SK-MEL-5 (cell line): ENCODE data around the gene MAN1A1. TPM values are rescaled to one million over a fixed set of nuclear protein-coding genes. Genes with fewer than 3 reads are reported as not detected.
"Not testable (repeated sequence)": the region's sequence is repeated elsewhere in the genome, so short reads cannot be mapped to it uniquely, and the experiment has no call there.

Source experiments
- DNase-seq: peaks from one replicate; pipeline ENCODE4 v3.0.0-alpha.2; 2016; ENCODE audit warnings: low read depth, low spot score
- in situ Hi-C: cut with HindIII; loops from 2 replicates; pipeline ENCODE4 v1.10.0; 2016; ENCODE audit warnings: low sequenced_read_pairs, high pct_unique_total_duplicates, low pct_unique_long_range_greater_than_20kb
- total RNA-seq: library from RNA; depleted of rRNA; stranded (reverse); fragments of >200 nt; shearing (Covaris generic); gene quantifications from 2 replicates; pipeline ENCODE4 v1.2.3, GENCODE V29; 2014

Gene MAN1A1
- total RNA-seq, 1 experiment from 2014 or later, result 1.3 TPM

DNA sequence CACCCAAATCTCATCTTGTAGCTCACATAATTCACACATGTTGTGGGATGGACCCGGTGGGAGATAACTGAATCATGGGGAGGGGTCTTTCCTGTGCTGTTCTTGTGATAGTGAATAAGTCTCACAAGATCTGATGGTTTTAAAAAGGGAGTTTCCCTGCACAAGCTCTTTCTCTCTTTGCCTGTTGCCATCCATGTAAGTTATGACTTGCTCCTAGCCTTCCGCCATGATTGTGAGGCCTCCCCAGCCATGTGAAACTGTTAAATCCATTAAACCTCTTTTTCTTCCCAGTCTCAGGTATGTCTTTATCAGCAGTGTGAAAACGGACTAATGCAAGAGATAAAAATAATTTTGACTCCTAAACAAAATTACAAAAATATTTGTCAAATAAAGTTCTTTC, 58.5 kb downstream of the MAN1A1 start:
- DNase-seq, in situ Hi-C loops: not testable (repeated sequence)

DNA sequence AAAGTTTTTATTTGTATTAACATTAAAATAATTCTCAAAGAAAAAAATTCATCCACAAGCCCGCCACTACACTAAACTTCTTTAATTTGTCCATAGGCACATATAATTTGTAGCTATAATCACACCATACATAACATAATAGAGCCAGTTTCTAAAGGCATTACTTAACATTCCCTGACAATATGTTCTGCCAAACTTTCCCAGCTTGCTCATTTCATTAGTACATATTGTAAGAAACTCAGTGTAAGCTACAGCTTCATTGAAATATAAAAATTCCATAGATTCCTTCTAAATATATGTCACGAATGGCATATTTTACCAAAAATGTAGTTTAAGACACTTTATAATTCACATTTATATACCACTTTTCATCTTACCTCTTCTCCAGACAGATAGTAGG, 59.3 kb downstream of the MAN1A1 start:
- DNase-seq, result no peak
- in situ Hi-C loops, result no loop called here

DNA sequence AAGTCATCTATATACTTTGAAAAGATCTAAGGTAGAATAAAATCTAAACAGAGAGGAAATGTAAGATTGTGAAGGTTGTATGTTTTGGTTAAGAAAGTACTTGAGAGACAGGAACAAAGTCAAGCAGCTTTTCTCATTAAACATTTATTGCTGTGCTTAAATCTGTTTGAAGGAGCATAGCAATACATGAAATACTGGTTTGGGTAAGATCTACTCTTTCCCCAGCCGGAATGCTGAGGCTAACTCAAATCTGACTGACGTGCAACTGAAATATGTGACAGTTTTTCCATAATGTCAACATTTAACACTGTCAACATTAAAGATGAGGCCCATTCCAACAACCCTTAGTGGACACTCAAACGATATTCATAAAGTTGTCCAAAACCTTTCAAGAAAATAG, 59.9 kb downstream of the MAN1A1 start:
- DNase-seq, result no peak
- in situ Hi-C loops, result no loop called here

DNA sequence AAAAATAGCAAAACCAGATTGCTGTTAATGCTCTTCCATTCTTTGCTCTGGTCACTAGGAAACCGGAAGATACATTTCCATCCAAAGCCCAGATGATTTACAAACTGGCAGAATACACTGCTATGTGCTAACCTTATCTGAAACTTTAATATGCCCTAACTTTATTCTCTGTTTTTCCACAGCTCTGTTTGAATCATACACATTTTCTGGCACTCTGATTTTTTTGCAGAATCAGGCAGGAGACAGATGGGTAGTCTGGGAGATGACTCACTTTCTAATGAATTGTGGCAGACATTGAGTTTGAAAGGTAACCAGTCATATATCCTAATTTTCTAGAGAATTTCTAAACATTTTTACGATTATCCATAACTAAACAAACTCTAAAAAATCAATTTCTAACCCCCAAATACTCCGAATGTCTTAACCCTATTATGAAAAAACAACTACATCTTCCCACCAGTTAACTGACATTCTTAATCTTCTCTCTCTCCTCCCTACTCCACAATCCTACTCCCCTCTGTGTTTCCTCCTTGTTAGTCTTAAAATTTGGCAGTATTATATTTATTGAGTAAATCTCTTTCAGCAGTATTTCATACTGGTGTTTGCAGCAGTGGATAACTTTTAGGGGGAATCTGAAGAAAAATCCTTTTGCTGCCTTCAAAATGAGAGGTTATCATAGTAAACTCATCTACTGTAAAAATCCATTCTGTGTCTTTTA, 63.5 kb downstream of the MAN1A1 start:
- no peak for DNase-seq
- in situ Hi-C loops, result no loop called here

DNA sequence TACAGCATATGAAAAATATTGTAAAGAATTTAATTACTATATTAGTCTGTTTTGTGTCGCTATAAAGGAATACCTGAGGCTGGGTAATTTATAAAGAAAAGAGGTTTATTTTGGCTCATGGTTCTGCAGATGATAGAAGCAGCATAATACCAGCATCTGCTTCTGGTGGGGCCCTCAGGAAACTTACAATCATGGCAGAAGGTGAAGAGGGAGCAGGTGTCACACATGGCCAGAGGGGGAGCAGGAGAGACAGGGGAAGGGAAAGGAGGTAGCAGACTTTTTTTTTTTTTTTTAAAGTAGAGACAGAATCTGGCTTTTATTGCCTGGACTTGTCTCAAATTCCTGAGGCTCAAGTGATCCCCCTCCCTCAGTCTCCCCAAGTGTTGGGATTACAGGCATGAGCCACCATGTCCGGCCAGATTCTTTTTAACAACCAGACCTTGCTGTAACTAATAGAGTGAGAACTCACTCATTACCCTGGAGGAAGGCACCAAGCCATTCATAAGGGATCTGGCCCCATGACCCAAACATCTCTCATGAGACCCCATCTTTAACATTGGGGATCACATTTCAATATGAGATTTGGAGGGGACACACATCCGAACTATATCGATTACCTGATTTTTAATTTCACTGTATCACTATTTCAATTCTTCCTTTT, 64.6 kb downstream of the MAN1A1 start:
- in situ Hi-C loops, result no loop called here
- DNase-seq, result peak; percentile 40

DNA sequence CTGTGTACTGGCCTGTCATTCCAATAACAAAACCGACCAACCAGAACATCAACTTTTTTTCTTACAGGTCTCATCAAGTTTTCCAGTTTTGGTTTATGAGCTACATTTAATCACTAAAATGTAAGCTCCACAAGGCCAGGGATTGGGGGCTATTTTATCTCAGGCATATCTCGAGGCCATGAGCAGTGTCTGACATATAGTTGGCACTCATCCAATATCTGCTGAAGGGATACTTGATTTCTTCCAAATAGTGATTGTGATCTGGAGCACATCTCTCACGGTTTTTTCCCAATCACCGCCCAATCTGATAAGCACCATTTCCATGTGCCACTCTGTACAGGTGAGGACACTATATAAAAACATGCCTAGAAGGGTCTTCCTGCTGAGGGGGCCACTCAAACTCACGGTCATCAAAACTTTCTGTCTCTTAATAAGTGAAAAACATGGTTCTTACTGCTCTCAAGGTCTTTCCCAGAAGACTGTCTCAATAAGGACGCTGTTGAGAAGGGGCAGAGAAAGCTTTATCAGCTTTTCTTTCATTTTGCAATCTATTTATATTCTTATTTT, 65.5 kb downstream of the MAN1A1 start:
- no peak for DNase-seq
- in situ Hi-C loops, result no loop called here

DNA sequence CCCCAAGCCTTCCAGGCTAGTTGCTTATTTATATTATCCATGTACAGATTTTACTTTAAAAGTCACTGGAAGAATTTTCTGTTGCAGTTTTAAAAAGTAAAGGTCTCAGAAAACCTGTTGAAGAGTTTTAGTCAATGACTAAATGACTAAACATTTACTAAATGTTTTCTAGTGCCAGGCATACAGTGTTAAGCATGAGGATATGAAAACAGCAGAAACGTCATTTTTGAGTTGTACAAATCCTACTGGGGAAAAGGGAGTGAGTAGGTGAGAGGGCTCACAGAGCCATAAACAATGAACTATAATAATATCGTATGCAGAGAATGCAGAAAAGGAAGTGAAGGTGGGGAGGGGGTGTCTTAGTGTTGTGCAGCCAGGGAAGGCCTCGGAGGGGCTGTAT, 66.3 kb downstream of the MAN1A1 start:
- DNase-seq, result no peak
- in situ Hi-C loops, result no loop called here

DNA sequence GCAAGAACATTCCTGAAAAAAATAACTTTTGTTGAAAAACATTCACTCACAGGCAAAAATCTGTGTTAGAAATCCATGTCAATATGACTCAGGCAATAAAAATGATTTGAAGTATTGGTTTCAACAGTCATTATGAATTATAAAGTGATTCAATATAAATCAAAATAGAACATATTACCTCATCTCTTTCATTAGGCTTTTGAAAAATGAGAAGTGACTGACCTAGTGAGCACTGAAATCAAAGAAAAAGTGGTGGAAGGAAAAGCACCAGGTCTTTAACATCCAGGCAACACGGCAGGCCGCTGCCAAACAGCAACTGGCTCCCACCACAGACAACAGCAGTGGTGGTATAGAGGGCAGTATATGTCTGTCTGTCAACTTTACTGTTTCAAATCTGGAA, 68.9 kb downstream of the MAN1A1 start:
- no peak for DNase-seq
- in situ Hi-C loops, result no loop called here

DNA sequence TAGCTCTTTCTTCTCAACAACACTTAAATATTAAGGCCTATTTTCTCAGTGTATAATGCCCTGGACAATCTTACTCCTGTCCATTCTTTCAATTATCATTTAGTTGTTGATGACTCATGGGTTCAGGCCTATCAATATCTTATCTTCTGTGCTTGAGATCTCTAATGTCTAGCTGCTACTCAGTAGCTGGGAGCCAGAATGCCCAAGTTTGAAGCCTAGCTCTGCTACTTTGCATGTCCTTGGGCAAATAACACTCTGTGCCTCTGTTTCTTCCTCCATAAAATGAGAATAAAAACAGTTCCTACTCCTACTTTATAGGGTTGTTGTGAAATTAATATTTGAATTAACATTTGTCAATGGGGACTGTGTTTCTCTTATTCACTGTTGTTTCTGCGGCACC, 69.5 kb downstream of the MAN1A1 start:
- no peak for DNase-seq
- in situ Hi-C loops, result no loop called here

DNA sequence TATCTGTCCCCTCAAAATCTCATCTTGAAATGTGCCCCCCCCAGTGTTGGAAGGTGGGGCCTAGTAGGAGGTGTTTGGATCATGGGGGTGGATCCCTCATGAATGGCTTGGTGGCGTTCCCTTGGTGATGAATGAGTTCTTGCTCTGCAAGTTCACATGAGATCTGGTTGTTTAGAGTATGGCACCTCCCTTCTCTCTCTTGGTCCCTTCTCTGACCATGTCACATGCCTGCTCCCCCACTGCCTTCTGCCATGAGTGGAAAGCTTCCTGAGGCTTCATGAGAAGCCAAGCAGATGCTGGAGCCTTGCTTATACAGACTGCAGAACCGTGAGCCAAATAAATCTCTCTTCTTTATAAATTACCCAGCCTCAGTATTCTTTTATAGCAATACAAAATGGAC, 70.9 kb downstream of the MAN1A1 start:
- in situ Hi-C loops, result no loop called here
- no peak for DNase-seq

DNA sequence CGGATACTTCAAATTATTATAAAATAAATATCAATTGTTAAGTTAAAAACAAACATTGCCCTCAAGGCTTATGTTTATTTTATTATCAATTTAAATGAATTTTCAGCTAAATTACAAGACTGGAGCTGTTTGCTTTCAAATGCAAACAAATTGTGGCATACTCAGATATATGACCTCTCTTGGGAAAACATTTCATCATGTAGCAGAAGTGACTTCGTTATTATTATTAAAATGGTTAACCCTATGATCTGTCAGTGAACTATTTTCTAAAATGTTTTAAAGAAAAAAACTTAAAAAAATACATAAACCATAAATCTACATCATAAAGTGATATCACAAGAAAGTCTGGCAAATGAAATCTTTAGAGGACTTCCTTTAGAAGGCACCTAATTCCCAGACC, 72.5 kb downstream of the MAN1A1 start:
- DNase-seq, result no peak
- in situ Hi-C loops, result no loop called here

DNA sequence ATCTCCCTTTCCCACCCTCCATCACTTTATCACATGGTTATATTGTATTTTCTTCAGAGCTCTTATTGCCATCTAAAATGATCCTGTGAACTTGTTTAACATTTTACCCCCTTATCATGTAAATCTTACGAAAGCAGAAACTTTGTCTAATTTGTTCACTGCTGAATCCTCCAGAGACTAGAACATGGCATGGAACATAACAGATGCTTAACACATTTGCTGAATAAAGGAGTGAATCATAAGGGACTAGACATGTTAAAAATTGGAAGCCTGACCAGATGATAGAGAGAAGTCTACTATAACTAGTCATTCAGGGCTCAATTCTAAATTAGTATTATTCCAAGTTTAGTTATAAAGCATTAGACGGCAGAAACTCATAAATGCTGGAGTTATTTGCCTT, 73.3 kb downstream of the MAN1A1 start:
- DNase-seq, result no peak
- in situ Hi-C loops, result no loop called here

DNA sequence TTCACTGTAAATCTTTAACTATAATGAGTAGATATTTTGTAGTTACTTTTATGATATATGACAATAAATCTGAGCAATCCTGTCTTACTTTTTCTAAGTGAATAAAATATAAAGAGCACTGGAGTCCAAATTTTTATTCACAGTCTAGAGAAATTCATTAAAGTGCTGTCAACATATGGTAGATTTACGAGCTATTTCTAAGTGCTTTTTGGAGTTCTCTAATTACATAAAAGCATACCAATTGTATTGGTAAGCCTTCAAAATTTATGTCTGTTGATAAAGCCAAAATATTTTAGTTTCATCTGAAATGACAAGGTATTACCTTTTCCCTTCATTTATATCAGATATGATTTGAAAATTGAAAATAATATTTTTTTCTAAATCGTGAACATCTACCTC, 75.4 kb downstream of the MAN1A1 start:
- DNase-seq, result no peak
- in situ Hi-C loops, result no loop called here

DNA sequence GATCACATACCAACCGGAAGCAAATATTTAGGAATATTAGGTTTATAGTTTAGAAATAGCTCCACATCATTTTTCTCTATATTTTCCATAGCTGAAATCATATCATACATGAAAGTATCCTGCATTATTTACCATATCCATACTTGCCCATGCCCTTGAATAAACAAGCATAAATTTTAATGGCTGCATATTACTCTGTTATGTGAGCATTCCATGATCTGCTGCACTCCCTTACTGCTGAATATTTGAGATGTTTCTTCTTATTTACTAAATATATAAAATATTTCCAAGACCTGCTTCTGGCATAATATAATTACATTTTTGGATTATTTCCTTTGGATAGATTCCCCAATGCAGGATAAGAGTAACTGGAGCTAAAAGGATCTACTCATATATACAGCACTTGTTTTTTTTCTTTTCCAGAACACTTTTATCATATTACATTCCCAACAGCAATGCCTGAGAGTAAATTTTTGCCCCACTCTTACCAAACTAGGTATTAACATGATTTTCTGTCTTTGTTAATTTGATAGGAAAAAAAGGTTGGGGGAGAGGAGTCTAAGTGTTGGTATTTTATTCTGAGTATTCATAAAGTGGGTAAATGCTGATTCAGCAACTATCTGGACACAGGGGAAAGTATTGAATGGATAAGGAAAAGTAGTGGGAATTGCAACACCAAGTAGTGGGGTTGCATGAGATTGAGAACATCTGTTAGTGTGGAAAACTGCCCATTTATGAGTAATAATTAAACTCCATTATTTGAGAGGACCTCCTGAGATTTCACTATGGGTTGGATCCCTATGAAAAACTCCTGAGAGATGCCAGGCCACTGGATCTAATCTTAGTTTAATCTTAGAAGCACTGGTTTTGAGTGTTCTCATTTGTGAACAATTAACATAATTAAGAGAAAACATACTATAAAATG, 76.0 kb downstream of the MAN1A1 start:
- in situ Hi-C loops, result no loop called here
- DNase-seq, result no peak

DNA sequence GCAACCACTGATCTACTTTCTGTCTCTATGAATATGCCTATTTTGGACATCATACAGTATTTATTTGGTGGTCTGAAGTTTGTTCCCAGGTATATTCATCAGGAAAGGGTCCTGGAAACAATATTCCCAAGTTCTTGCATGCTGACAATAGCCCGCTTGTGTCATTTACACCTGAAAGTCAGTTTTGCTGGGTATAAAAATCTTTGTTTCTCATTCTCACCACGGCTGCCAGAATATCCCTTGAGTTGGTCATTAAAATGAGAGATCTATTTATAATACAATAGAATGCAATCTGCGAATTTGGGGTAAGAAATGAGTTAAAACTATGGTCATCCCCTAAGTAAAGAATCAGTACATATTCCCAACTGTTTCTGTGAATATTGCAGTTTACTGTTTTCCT, 79.0 kb downstream of the MAN1A1 start:
- no peak for DNase-seq
- in situ Hi-C loops, result no loop called here

DNA sequence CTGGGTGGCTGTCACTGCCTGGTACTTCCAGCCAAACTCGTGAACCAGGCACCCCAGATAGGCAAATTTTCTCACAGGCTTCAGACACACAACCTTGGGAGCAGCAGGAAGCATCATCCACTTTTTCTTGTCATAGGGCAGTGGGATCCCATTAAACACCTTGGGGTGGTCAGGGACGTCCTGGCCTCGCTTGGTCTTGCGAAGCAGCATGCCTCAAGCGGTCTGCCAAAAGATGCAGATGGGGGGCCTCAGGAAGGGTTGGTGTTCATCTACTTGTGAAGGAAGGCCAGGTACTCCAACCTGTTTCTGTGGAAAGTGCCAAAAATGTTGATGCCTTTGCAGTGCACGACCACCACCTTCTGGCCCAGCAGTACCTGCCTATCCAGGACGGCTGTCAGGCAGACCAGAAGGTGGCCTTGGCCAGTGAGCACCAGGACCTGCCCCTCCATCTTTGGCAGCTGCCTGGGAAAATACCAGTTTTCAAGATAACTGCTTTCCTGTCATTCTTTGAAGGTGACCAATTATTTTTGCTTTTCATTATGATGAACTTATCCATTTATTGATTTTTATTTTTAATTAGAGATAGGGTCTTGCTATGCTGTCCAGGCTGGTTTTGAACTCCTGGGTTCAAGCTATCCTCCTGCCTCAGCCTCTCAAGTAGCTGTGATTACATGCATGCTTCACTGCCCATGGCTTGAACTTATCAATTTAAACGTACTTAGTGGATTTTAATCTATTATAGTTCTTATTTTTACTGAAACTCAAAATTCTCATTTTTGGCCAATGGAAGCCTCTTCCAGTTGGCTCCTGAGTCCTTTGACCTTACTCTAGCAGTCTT, 80.1 kb downstream of the MAN1A1 start:
- no peak for DNase-seq
- in situ Hi-C loops, result no loop called here

DNA sequence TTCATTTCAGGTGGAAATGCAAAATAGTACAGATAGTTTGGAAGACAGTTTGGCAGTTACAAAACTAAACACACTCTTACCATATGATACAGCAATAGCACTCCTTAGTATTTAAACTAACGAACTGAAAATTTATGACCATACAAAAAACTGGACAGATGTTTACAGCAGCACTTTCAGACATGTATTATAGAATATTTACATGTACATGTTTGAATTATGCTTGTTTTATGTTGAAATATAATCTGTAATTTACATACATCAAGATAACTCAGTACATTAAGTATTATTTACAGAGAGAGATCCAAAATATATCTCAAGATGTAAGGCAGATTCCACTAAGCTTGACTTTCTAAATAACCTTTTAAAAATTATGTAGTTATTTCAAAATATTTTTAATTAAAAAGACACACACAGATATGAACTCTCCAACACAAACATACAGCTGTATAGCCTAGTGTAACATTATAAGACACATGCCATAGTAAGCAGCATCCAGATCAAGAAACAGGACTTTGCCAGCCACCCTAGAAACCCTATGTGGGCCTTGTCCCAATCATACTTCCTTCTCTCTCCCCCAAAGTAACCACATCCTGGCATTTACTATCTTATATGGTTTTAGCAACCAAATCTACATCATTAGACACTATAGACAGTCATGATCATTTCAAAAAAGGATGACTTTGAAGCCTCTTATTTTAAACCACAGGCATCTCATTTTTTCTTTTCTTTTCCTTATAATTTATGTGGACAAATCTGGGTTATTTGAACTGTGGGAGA, 82.2 kb downstream of the MAN1A1 start:
- in situ Hi-C loops, result no loop called here

More for the DNA sequence above, 82.2 kb downstream of the MAN1A1 start:
- no peak for DNase-seq
